NCI-H524 treated with DMSO at 0.1 percent for 48 hours (cell line): ENCODE measurements around the gene PRKCA.

ENCODE experiments used
- DNase-seq: peaks from one replicate; lab custom pipeline; 2025; lab: John Stamatoyannopoulos, UW

PRKCA gene

DNA sequence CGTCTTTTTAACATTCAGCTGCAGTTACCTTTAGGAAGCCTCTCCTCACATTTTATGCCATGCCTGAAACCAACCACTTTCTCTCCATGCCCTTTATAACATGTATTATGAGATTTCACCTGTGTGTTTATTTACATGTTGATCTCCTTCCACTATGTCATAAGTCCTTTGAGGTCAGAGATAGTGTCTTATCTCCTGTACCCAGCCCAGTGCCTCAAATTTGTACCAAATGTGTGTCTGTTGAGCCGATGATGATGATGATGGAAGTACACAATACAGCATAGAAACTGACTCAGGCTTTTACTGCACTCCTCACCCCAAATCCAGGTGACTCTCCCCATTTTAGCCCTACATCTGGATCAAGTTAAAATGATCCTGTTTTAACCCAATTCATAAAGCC lies 353.0 kb downstream of the PRKCA start:
- DNase-seq: no peak

GRCh38 chr17:66655861-66656260 lies 353.4 kb downstream of the PRKCA start:
- DNase-seq: no peak

DNA sequence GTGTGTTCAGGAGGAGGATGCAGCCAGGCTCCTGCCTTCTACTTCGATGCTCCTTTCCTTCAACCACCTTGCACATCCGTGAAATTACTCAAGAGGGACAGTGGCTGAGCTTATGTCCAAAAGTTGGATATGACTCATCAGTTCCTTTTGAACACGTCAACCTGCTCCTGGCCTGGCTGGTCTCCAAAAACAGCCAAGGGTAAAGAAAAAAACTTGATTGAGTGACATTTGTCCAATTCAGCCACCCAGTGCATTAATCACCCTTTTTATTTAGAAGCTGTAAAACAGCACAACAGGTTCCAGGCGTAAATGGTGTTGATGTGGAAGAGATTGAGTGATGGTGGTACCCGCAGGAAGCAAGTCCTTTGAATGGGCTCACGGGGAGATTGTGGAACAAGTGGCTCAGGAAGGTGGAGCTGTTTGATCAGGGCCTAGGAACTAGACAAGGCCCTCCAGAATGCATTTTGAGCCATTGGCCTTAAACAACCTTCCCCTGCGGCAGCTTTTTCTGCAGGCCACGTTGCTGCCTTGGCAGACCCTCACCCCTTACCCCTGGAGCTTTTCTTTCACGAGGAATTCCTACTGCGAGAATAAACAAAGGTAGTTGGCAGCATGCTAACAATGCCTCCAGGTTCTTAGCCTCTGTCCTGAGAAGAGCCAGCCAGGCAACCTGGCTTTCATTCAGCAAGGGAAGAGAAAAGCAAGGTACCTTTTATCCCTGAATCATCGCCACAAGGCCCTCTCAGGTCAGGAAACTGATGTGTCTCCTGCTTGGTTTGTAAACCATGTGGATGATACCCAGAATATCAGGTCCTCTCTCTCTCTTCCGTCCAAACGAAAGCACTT lies 359.2 kb downstream of the PRKCA start:
- no peak for DNase-seq

DNA sequence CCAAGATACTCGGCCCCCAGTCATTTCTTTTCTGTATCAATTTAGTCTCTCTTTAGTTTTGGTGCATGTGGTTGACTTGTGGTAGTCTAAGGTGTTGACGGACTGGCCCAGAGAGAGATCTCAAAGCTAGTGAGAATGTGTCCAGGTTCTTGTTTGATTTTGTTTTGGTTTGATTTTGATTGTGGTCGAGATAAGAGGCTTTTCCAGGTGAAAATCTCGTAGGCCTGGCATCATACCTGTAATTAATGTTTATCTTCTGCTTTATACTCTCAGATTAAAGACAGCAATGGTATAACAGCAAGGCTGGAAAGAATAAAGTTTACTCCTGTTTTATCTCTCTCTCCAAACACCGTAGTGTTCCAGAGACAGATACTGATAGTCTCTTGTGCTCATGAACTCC lies 360.1 kb downstream of the PRKCA start:
- DNase-seq: no peak

DNA sequence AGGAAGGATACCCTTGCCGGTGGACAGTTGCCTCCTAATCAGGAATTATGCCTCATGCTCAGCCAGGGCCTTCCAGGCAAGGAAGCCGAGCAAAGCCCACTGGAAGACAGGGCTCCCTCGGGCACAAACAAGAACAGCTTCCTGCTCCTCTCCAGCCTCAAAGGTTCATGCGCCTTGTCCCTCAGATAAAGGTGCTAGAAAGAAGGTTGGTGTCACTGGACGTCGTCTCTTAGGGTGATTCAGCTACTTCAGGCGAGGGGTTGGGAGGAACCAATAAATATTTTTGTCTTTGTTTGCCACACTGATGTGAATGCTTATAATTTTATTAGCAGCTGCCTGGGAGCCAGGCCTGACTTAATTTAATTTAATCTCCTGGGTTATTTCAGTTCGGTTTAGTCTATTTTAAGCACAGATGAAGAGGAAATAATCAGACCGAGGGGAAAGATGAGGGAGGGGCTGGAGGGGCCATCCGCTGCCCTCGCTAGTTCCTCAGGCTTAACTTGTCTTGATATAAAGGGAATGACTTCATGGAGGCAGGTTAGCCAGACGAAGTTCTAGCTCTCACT lies 360.7 kb downstream of the PRKCA start:
- DNase-seq: no peak

- DNase-seq: no peak
Measured at GRCh38 chr17:66664336-66664735, 361.9 kb downstream of the PRKCA start.

DNA sequence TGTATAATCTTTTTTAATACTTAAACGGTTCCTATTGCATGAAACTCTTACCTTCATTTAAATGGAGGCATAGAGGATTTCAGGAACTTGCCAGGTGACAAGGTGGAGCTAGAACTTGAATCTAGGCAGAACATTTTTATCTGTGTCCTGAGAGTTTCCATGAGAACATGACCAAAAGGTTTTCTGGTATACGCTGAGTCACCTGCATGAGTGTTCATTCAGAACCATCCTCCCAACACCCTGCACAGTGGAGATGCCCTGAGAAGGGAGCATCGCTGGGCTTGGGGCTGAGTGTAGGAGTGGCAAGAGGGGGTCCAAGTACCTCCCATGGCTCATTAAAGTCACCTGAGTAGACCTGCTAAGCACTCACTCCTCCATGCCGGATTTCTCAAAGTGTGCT lies 362.8 kb downstream of the PRKCA start:
- DNase-seq: no peak

GRCh38 chr17:66667090-66667489 lies 364.7 kb downstream of the PRKCA start:
- no peak for DNase-seq

DNA sequence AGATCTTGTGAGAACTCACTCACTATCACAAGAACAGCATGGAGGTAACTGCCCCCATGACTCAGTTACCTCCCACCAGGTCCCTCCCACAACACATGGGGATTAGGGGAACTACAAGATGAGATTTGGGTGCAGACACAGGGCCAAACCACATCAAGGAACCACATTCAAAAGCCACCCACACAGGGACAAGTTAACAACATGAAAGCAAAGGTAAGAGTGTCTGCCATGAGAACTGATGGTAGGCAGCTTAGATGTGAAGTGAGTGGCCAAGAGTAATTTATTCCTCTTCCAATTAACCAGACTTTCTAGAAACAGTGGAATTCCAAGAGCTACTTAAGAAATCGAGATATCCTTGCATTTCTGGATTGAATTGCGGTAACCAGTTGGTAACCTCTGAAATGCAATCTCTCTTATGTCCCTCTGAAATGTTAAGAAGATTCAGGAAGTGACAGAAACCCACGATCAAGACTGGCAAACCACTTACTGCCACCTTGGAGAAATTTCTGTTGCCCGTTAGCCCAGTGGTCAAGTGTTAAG lies 365.1 kb downstream of the PRKCA start:
- DNase-seq: no peak

GRCh38 chr17:66670206-66670605 lies 367.8 kb downstream of the PRKCA start:
- DNase-seq: no peak

DNA sequence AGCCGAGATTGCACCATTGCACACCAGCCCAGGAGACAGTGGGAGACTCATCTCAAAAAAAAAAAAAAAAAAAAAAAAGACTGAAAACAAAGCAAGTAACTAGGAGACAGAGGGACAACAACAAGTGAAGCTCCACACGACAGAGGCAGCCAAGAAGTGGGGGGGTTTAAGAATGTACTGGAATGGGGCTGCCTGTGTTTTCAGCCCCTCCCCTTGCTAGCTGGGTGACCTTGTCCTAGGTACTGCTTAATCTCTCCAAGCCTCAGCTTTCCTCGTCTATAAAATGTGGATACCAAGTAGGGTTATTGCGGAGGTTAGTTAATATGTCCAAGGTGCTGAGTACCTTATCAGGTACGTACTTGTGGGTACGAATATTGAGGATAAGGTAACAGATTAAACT lies 368.7 kb downstream of the PRKCA start:
- no peak for DNase-seq

DNA sequence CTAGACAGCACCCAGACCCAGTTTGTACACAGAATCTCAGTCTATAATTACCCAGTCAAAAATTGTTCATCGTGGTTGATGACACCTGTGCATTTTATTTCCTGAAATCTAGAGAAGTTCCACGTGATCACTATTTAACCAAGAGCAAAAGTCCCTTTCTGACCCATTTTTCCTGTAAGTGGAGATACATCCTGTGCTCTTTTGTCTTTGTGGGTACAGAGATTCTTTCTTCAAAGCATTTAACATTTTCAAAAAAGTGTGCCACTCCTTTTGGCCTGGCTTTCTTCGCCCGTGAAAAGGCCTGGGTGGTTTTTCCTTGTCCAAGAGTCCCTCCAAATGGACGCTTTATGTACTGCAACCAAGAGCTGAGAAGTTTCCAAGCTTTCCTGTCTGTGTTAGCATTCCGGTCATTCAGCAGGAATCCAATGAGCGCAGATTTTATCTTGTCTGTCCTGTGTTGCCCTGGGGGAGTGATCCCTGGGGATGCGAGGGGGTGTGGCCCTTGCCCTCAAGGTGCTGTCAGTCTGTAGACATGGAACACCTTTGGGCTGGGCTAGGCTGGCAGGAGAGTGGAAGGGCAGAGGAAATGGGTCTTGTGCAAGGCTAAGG lies 371.4 kb downstream of the PRKCA start:
- DNase-seq: no peak

GRCh38 chr17:66675273-66675990 lies 373.0 kb downstream of the PRKCA start:
- no peak for DNase-seq

DNA sequence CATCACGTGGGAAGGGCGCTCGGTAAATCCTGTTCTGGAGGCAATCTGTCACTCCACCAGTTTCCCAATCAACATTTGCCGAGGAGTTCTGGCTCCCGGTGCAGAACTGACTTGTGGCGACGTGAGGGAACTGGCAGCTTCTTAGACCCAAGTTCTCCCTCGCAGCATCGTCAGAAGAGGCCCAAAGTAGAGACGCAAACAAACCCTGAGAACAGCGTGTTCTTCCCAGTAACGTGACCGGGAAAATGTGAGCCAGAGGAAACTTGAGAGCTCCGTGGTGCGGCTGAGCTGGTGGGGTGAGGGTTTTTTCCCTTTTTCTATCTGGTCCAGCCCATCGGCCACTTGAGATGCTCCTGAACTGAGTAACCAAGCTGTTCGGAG lies 373.6 kb downstream of the PRKCA start:
- DNase-seq: peak; percentile 30

GRCh38 chr17:66676421-66676820 lies 374.0 kb downstream of the PRKCA start:
- DNase-seq: no peak

- DNase-seq: no peak
Measured at GRCh38 chr17:66677201-66677981, 375.0 kb downstream of the PRKCA start.

GRCh38 chr17:66678061-66678460 lies 375.6 kb downstream of the PRKCA start:
- no peak for DNase-seq

GRCh38 chr17:66678827-66679226 lies 376.4 kb downstream of the PRKCA start:
- no peak for DNase-seq

GRCh38 chr17:66679631-66680517 lies 377.5 kb downstream of the PRKCA start:
- DNase-seq: no peak

DNA sequence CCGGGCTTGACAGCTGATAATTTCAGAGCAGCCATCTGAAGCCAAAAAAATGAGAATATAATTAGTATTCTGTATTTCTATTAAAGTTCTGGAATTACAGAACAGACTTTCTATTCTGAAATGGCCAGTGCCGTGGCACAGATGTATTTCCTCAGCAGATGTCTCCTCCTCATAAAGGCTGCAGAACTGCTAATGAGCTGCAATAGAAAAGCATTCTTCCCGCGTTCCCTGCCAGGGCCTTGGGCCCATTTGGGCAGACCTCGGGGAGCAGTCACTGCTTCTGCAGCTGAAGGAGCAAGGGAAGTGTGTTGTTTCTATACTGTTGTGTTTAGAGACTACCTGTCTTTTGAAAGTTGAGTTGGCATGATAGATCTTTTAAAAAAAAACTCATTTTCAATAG lies 379.9 kb downstream of the PRKCA start:
- no peak for DNase-seq

- no peak for DNase-seq
Measured at GRCh38 chr17:66684261-66684660, 381.8 kb downstream of the PRKCA start.
